ENCODE results near the gene ATG16L2.

GRCh38 chr11:72780296-72781062 is 33.7 kb upstream of the ATG16L2 start:
- no peak for TF ChIP-seq CTCF (IDR thresholded peaks at IDR 0.05; ENCODE audit: low read length)
- TF ChIP-seq EZH2 (IDR thresholded peaks at IDR 0.05; ENCODE audit: borderline replicate concordance, low read length): no peak

Measured in OCI-LY1 (cell line).